OCI-LY7 (cell line): ENCODE results near the gene KCTD8.
A peak's percentile ranks its signal among the peaks of the same experiment; 100 is the strongest.

Experiments used
- EZH2phosphoT487 ChIP-seq: fragments of 200-600 bp; sonication (generic); IDR thresholded peaks from 2 replicates; pipeline ENCODE4 v1.6.1; 2018; ENCODE audit warnings: low read depth, borderline replicate concordance, mild to moderate bottlenecking, mixed run types, antibody characterized with exemption, low read length, moderate library complexity, mixed read lengths
- TF ChIP-seq, protein P1 (sequence below): fragments of 200-600 bp; sonication (generic); conservative IDR thresholded peaks from 2 replicates; pipeline ENCODE4 v1.5.1; 2014; ENCODE audit warnings: mild to moderate bottlenecking, antibody characterized with exemption, low read length, moderate library complexity, mixed read lengths

- TF ChIP-seq, protein P1, sequence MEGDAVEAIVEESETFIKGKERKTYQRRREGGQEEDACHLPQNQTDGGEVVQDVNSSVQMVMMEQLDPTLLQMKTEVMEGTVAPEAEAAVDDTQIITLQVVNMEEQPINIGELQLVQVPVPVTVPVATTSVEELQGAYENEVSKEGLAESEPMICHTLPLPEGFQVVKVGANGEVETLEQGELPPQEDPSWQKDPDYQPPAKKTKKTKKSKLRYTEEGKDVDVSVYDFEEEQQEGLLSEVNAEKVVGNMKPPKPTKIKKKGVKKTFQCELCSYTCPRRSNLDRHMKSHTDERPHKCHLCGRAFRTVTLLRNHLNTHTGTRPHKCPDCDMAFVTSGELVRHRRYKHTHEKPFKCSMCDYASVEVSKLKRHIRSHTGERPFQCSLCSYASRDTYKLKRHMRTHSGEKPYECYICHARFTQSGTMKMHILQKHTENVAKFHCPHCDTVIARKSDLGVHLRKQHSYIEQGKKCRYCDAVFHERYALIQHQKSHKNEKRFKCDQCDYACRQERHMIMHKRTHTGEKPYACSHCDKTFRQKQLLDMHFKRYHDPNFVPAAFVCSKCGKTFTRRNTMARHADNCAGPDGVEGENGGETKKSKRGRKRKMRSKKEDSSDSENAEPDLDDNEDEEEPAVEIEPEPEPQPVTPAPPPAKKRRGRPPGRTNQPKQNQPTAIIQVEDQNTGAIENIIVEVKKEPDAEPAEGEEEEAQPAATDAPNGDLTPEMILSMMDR, result peak; percentile 55
- TF ChIP-seq EZH2phosphoT487, result no peak
Measured at GRCh38 chr4:44493924-44494323, 45.3 kb upstream of the KCTD8 start.
